Endodermal cell (in vitro differentiated cells): ENCODE data around the gene FBLN2. TPM values are rescaled to one million over a fixed set of nuclear protein-coding genes. Genes with fewer than 3 reads are reported as not detected.

Experiments
- DNase-seq: peaks from one replicate; pipeline ENCODE4 v3.0.0-alpha.2; 2017
- H3K27ac ChIP-seq: 2 replicates; pipeline ENCODE4 v1.5.1; 2013; ENCODE audit warnings: mild to moderate bottlenecking, low read depth, low read length, moderate library complexity
- H3K27me3 ChIP-seq: 2 replicates; pipeline ENCODE4 v1.6.1; 2013; ENCODE audit warnings: mild to moderate bottlenecking, low read length, moderate library complexity; ENCODE audit not compliant: insufficient read depth, control insufficient read depth, poor library complexity, severe bottlenecking
- H3K36me3 ChIP-seq: 2 replicates; pipeline ENCODE4 v1.7.0; 2013; ENCODE audit warnings: mild to moderate bottlenecking, low read length, moderate library complexity; ENCODE audit not compliant: control insufficient read depth, insufficient read depth
- H3K4me1 ChIP-seq: one replicate; pipeline ENCODE4 v1.7.0; 2013; ENCODE audit warnings: low read length; ENCODE audit not compliant: control insufficient read depth, insufficient read depth
- H3K4me3 ChIP-seq: 2 replicates; pipeline ENCODE4 v1.5.1; 2013; ENCODE audit warnings: mild to moderate bottlenecking, low read length, moderate library complexity
- H3K9ac ChIP-seq: 2 replicates; pipeline ENCODE4 v1.6.1; 2013; ENCODE audit warnings: mild to moderate bottlenecking, low read length, moderate library complexity; ENCODE audit not compliant: poor library complexity, severe bottlenecking; ENCODE audit errors: extremely low read depth
- H3K9me3 ChIP-seq: 2 replicates; pipeline ENCODE4 v1.6.1; 2013; ENCODE audit warnings: mild to moderate bottlenecking, low read length, moderate library complexity; ENCODE audit not compliant: control insufficient read depth
- H3K27ac Mint-ChIP-seq: 2 replicates; pipeline ENCODE4 v1.8.0; 2020; ENCODE audit warnings: mixed read lengths
- H3K27me3 Mint-ChIP-seq: 2 replicates; pipeline ENCODE4 v1.8.0; 2021; ENCODE audit warnings: mild to moderate bottlenecking, mixed read lengths; ENCODE audit not compliant: insufficient read depth
- H3K36me3 Mint-ChIP-seq: 2 replicates; pipeline ENCODE4 v1.8.0; 2020; ENCODE audit warnings: low read depth, mixed read lengths
- H3K4me1 Mint-ChIP-seq: 2 replicates; pipeline ENCODE4 v1.8.0; 2020; ENCODE audit warnings: mixed read lengths
- H3K4me3 Mint-ChIP-seq: 2 replicates; pipeline ENCODE4 v1.8.0; 2020; ENCODE audit warnings: mild to moderate bottlenecking, moderate library complexity, mixed read lengths
- H3K9me3 Mint-ChIP-seq: 2 replicates; pipeline ENCODE4 v1.8.0; 2020; ENCODE audit warnings: mild to moderate bottlenecking, mixed read lengths
- WGBS, 2 experiments: methylation state at CpG; one replicate each; pipeline versions ENCODE4 v1.1.5 to v1.1.7; 2013; ENCODE audit warnings: missing lambda C conversion rate in 2 of 2, mixed read lengths in 1 of 2; ENCODE audit not compliant: insufficient coverage in 1 of 2, insufficient read length in 1 of 2; 5-methylcytosine and 5-hydroxymethylcytosine counted together
- total RNA-seq, 2 donors: library from RNA; stranded (reverse); fragmentation: NEBNext Ultra II Directional in 1 of 2; extraction: Animal tissue kit (Norgen Biotek cat#: 25700) in 1 of 2; gene quantifications; 2 replicates in 1 of 2; 3 replicates in 1 of 2; pipeline ENCODE4 v1.2.1, GENCODE V29; 2021
- TF ChIP-seq, protein P1 (sequence below): fragments of 200-600 bp; sonication (generic); conservative IDR thresholded peaks from 2 replicates; pipeline ENCODE4 v1.5.0; 2021; ENCODE audit warnings: antibody characterized with exemption, mild to moderate bottlenecking

The FBLN2 gene
- total RNA-seq, 2 donors from 2014 or later: 86.1 to 136 TPM

GRCh38 chr3:13623101-13623654 lies 74.3 kb downstream of the FBLN2 start:
- Mint-ChIP-seq H3K4me3 (no peak overlapping the region), H3K27ac (no peak overlapping the region), H3K9me3 (no peaks in the 10 kb centered on the region), H3K4me1 (no peaks in the 10 kb centered on the region), H3K27me3 (no peaks in the 10 kb centered on the region), H3K36me3 (peaks cover 20% of the 10 kb centered on the region)
- no peaks in the 10 kb centered on the region for H3K9me3 ChIP-seq
- H3K27me3 ChIP-seq: no peaks in the 10 kb centered on the region
- TF ChIP-seq, protein P1, sequence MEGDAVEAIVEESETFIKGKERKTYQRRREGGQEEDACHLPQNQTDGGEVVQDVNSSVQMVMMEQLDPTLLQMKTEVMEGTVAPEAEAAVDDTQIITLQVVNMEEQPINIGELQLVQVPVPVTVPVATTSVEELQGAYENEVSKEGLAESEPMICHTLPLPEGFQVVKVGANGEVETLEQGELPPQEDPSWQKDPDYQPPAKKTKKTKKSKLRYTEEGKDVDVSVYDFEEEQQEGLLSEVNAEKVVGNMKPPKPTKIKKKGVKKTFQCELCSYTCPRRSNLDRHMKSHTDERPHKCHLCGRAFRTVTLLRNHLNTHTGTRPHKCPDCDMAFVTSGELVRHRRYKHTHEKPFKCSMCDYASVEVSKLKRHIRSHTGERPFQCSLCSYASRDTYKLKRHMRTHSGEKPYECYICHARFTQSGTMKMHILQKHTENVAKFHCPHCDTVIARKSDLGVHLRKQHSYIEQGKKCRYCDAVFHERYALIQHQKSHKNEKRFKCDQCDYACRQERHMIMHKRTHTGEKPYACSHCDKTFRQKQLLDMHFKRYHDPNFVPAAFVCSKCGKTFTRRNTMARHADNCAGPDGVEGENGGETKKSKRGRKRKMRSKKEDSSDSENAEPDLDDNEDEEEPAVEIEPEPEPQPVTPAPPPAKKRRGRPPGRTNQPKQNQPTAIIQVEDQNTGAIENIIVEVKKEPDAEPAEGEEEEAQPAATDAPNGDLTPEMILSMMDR: no peak
- H3K36me3 ChIP-seq: no peaks in the 10 kb centered on the region
- DNase-seq: no peak
- H3K4me3 ChIP-seq: no peak overlapping the region
- H3K9ac ChIP-seq: no peak overlapping the region
- no peaks in the 10 kb centered on the region for H3K4me1 ChIP-seq
- peak overlapping the region; percentile 78 for H3K27ac ChIP-seq
- 82 to 92% methylated on average over 20 to 21 of the region's 21 CpGs for WGBS, 2 experiments

- no peak overlapping the region for H3K27ac Mint-ChIP-seq
- Histone ChIP-seq H3K27ac (no peak overlapping the region), H3K4me3 (no peak overlapping the region), H3K27me3 (no peaks in the 10 kb centered on the region), H3K9ac (no peak overlapping the region), H3K36me3 (no peaks in the 10 kb centered on the region), H3K9me3 (no peaks in the 10 kb centered on the region), H3K4me1 (no peaks in the 10 kb centered on the region)
- DNase-seq: no peak
- H3K9me3 Mint-ChIP-seq: no peaks in the 10 kb centered on the region
- WGBS, 2 experiments: 89 to 93% methylated on average over 6 of the region's 6 CpGs
- no peaks in the 10 kb centered on the region for H3K4me1 Mint-ChIP-seq
- no peaks in the 10 kb centered on the region for H3K27me3 Mint-ChIP-seq
- peaks cover 16% of the 10 kb centered on the region for H3K36me3 Mint-ChIP-seq
- TF ChIP-seq, protein P1: no peak
- H3K4me3 Mint-ChIP-seq: no peak overlapping the region
Measured at GRCh38 chr3:13624021-13624420, 75.1 kb downstream of the FBLN2 start.

GRCh38 chr3:13624671-13625125 lies 75.8 kb downstream of the FBLN2 start:
- H3K4me3 Mint-ChIP-seq: no peak overlapping the region
- WGBS, 2 experiments: 92 to 100% methylated on average over 2 to 8 of the region's 8 CpGs
- H3K27me3 Mint-ChIP-seq: no peaks in the 10 kb centered on the region
- no peaks in the 10 kb centered on the region for H3K4me1 ChIP-seq
- no peaks in the 10 kb centered on the region for H3K4me1 Mint-ChIP-seq
- TF ChIP-seq, protein P1: no peak
- no peaks in the 10 kb centered on the region for H3K27me3 ChIP-seq
- DNase-seq: no peak
- peaks cover 15% of the 10 kb centered on the region for H3K36me3 Mint-ChIP-seq
- no peaks in the 10 kb centered on the region for H3K9me3 Mint-ChIP-seq
- no peak overlapping the region for H3K27ac Mint-ChIP-seq
- H3K9ac ChIP-seq: no peak overlapping the region
- H3K9me3 ChIP-seq: no peaks in the 10 kb centered on the region
- H3K36me3 ChIP-seq: no peaks in the 10 kb centered on the region
- H3K4me3 ChIP-seq: no peak overlapping the region
- H3K27ac ChIP-seq: no peak overlapping the region
